Activated CD4-positive, alpha-beta memory T cell treated with anti-CD3 and anti-CD28 coated beads, Interleukin-2, amount 10 ng/mL, durations not matched to agents 7 days and 5 days (primary cell): ENCODE measurements around the gene MMP7. TPM values are rescaled to one million over a fixed set of nuclear protein-coding genes. Genes with fewer than 3 reads are reported as not detected.

Experiments
- total RNA-seq, 2 experiments: library from RNA; stranded (reverse); gene quantifications; one replicate each; pipeline ENCODE4 v1.2.3, GENCODE V29; 2021

The MMP7 gene
- total RNA-seq, 2 experiments from 2014 or later = not detected

Other genes starting within 250 kb of the MMP7 start
- 10 to 100 TPM; 79.0 to 80.0 TPM for gene BIRC3, start 213.3 kb downstream of the MMP7 start, total RNA-seq
- gene BIRC2, start 183.5 kb downstream of the MMP7 start, total RNA-seq = 10 to 100 TPM; 36.0 to 39.7 TPM
- 100 to 1,000 TPM; 331 to 343 TPM for gene TMEM123, start 78.0 kb downstream of the MMP7 start, total RNA-seq
- gene MMP20, start 94.6 kb upstream of the MMP7 start, total RNA-seq = not detected
- gene MMP27, start 175.0 kb upstream of the MMP7 start, total RNA-seq = not detected
- not detected for gene MMP8, start 194.2 kb upstream of the MMP7 start, total RNA-seq
- gene MMP10, start 249.9 kb upstream of the MMP7 start, total RNA-seq = under 1 TPM in 1 of 2 experiments, not detected in 1; 0.58 TPM